NCI-H2107 (cell line): ENCODE data around the gene ZNF396.

Experiments used
- DNase-seq: peaks from one replicate; lab custom pipeline; 2025; lab: John Stamatoyannopoulos, UW

The ZNF396 gene

DNA sequence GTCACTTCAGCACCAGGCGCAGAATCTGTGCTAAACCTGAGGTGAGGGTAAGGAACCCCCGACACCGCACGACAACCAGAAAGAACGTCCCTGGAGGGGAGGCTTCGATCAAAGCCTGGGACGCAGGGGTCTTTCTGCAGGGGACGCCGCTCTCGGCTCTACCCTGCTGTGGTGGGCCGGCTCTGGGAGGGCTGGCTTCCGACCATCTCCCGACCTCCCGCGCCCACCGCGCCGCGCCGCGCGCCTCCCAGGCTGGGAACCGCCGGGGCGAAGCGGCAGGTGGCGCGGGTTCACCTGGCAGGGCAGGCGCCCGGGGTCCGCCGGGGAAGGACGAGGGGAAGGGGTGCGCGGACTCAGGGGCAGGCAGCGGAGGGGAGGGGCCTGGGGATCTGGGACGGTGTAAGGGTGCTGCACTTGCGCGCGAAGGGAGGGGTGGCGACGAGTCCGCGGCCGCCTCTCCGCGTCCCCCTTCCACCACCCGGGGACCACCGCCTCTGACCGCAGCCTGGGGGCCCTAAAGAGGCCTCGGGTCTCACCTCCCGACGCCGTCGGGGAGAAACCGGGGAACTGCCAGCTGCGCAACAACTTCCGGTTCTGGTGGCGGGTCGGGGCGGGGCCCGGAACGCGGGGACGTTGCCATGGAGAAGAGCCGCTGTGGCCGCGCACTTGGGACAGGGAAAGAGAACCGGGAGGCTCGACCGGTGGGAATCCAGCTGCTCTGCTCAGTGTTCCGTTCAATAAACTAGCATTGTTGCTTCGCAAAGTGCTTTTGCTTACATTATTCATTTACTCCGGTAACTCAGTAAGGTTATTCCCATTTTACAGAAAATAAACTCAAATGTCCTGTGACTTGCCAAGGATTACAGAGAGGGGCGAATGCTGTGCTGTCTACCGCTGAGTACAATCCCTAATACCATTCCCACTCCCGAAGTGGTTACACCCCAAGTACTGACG is at the start of gene ZNF396:
Gene ZNF396 (minus strand): TSS at position 596 of the 954 bp plus-strand sequence. CDS start 3,045 bp downstream, outside the sequence.
- DNase-seq = peak; percentile 10

DNA sequence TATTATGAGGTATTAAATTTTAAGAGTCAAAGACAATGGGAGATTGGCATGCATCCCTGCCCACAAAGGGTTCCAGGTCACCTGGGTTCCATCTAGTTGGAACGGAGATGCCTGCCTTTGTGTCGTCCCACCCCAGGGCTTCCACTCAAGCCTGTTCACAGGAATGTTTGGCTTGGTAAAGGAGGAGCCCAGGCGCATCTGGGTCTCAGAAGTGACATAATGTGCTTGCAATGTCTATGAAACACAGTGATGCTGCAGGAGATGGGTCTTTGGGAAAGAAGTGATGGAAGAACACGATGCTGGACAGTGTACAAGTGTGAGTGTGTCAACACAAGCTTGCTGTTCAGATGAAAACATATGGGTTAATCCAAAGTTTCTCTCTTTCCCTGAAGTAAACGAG is 49.6 kb upstream of the ZNF396 start:
- DNase-seq = no peak

DNA sequence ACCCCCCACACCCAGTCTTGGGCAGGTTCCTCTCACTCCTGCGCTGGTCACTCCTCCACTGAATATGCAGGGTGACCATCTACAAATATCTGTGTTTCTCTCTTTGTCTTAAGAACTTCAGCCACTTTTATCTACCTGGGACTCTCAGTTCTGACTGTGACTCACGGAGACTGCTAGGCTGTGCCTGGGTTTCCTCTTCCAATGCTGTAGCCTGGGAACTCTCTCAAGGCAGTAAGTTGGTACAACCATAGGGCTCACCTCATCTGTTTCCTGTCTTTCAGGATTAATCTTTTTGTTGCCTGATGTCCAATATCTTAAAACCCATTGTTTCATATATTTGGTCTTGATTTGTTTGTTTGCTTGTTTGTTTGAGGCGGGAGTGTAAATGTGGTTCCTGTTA is 47.2 kb upstream of the ZNF396 start:
- DNase-seq = no peak

DNA sequence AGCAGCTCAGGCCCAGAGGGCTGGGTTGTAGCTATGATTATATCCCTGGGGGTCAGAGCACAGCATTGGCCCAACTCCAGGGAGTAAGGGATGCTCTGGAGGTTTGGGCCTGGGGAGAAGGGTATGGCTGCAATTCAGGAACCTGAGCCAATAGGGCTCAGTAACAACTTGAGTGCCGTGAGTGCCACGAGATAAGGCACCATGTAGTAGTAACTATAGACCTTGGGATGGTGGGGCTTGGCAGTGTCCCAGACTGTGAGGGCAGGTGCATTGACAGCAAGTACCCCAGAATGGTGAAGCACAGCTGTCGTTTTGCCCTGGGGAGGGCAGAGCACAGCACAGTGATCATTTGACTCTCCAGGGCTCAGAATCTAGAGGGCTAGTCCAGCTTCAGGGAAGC is 45.1 kb upstream of the ZNF396 start:
- no peak for DNase-seq

DNA sequence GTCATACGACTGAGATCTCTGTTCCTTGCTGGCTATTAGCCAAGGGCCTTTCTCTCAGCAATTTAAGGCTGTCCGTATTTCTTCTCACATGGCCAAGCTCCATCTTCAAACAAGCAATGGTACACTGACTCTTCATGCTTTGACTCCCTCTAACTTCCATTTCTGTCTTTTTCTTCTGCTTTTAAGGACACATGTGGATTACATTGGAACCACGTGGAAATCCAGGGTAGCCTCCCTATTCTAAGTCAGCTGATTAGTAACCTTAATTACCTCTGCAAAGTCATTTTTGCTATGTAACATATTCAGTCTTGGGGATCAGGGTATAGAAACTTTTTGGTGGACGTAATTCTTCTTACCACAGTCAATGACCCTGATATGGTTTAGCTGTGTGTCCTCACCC is 41.5 kb upstream of the ZNF396 start:
- DNase-seq = no peak

DNA sequence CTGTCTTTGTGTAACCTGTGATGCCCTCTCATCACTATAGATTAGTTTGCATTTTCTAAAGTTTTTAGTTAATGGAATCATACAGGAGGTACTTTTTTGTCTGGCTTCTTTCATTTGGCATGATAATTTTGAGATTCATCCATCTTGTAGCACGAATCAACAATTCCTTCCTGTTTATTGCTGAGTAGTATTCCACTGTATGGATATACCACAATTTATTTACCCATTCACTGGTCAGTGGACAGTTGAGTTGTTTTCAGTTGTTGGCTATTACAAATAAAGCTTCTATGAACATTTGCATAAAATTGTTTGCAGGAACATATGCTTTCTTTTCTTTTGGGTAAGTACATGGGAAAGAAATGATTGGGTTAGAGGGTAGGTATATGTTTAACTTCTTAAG is 40.1 kb upstream of the ZNF396 start:
- no peak for DNase-seq

DNA sequence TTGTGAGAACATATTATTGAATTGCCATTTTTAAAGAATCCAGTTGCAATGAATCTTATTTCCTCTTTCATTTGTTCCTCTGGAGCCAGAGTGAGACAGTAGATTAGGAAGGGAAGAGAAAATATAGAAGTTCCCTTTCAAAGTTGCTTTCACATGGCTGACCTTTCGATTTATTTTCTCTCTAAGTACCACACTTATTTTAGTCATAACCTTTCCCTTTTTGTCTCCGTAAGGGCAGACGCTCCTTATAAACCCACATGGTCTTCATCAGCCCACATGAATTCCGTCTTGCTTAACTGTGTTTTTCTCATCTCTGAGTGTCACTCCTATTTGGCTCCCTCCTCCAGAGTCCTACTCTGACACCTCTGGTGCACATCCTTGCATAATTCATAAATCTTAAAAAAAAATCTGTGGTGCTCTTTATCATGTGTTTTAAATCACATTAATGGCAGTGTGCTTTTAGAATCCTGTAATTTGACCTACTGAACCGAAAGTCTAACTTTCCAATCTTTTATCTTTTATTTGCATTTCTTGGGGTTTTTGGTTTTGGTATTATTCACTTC is 38.5 kb upstream of the ZNF396 start:
- no peak for DNase-seq

DNA sequence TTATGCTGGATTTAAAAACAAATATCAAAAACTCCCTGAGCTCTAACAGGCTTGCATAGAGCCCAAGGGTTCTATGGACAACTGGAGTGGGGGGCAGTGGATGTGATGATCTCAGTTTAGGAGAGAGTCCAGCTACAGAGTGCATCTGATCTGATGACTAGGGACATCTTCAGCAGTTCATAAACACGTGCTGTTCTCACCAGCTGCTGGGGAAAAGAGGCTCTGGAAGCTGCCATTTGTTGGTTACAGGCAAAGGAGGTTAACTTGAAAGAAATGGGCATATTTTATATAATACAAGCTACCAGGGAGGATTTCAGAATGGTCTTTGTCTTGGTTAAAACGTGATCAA is 36.0 kb upstream of the ZNF396 start:
- no peak for DNase-seq

DNA sequence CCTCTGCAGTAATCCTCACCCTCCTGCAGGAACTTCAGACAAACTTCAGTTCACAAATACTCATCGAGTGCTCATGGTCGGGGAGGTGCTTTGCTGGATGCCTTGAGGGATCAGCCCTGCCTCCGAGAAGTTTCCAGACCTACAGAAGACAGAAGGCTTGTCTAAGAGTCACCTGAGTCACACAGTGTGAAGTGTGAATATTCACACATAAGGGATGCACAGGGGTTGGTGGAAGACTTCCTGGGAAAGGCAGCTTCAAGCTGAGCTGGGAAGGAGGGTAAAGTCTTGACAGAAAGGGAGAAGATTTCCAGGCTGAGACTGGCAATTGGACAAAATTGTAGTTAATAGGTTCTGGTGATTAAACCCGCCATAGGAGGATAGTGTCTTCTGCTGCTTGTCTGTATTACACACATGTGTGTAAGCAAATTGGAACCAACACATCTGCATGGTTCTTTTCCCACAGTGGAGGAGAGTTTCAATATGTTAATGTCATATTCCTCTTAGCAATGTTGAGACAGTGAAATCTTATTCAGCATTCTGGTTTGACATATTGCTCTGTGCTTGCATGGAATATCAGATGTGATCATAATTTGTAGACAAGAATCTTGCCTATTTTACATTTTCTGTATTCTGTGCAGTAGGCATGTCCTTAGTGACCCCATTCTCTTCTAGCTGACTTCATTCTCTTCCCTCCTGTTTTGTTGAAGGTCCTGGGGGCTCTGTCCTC is 34.7 kb upstream of the ZNF396 start:
- DNase-seq = no peak

DNA sequence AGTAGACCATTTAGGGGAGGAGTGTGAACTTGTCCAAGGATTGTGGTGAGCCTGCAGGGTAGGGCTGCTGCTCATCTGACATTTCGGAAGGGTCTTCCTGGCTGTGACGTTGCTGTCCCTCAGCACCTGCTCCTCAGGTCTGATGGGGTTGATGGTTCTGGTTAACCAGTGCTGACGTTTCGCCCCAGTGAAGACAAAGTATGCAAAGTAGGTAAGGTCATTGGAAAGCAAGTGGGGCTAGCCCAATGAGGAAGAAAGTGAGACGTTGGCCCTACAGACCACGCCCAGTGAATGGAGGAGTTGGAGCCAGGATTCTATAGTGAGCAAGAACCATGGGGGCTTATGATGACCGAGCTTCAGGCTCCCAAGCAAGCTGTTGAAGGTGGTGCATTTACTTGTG is 33.4 kb upstream of the ZNF396 start:
- no peak for DNase-seq

DNA sequence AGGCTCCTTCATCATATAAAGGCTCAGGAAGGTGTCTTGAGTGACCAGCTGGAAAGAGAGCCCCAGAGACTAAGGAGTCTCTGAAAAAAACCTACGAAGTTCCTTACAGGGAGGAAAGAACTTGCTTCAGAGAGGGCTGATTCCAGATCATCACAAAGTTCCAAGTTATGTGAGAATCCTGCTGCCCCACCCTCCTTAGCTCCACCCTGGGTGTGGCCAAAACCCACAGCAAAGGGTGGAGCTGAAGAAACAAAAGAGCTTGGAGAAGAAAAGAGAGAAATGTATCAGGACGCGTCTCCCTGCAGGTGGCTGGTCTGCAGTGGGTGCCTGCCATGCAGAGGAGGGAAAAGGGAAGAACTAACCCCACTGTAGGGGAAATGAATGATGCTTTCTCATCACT is 32.8 kb upstream of the ZNF396 start:
- DNase-seq = no peak

DNA sequence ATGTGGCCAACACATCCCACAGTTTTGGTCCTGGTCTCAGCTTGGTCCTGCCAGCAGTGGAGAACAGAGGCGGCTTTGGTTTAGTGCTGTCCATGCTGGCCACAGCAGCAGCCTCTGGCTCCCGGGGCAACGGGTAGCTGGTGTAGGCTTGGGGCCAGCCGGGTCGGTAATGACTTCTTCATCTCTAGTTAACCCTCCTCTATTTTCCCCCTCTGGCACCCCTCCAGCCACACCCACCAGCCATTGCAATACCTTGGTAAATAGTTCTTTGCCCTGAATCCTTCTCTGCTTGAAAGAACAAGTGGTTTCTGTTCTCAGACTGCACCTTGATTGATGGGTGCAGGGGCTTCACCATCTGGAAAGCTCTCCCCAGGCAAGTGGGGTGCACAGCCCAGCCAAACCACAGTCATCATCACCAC is 31.7 kb upstream of the ZNF396 start:
- no peak for DNase-seq

DNA sequence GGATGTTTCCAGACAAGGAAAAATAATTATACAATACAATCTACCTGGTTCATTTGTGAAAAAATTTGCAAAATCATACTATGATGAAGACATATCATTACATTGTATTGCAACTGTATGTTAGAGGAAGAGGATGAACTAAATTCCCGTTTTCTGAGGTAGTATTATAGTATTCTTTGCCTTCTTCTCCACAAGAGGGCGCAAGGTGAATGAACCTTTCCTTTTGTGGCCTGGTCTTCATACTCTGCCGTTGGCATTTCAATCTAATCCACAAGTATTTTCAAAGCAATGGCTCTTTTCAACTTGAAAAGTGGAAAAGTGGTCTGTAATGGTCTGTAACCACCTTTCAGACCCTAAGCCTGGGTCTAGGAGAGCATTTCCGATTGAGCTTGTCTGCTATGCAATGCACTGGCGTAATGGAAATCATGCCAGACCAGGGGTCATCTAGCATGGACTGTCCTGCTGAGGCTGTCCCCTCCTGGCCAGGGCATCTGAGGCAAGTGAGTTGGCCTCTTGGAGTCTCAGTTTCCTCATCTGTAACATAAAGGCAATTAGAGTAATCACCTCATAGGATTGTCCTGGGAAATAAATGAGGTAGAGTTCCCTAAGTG is 30.8 kb upstream of the ZNF396 start:
- peak; percentile 74 for DNase-seq

DNA sequence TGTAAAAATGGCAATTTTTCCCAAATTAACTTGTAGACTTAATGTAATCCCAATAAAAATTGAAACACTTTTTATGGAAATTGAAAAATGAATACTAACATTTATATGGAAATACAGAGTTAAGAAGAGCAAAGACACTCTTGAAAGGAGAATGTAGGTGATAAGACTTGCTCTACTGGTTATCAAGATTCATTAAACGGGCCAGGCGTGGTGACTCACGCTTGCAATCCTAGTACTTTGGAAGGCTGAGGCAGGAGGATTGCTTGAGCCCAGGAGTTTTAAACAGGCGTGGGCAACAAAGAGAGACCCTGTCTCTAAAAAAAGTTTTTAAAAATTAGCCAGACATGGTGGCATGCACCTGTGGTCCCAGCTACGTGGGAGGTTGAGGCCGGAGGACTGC is 29.5 kb upstream of the ZNF396 start:
- DNase-seq = no peak

DNA sequence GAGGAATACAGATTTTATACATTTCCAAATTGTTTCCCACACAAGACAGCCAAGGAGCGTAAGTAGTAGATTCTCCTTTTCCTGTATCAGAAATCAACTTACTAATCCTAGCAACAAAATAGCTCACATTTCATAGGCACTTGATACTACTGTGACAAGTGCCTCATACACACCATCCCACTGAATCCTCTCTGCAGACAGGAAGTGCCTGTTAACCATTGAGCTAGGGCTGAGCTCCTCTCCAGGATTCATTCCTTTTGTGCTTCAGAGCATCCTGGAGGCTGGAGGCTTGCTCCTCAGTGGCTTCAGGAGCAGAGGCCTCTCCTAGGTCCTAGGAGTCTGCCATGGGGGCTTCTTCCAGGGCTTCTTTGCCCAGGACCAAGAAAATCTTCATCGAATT is 20.8 kb upstream of the ZNF396 start:
- DNase-seq = peak; percentile 42

DNA sequence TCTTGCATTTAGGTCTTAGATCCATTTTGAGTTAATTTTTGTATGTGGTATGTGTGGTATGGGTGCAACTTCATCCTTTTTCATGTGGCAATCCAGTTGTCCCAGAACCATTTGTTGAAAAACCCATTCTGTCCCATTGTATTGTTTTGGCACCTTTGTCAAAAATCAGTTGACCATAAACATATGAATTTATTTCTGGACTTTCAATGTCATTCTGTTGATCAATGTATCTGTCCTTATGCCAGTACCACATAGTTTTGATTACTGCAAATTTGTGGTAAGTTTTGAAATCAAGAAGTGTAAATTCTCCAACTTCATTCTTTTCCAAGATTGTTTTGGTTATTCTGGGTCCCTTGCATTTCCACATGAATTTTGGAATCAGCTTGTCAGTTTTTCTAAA is 16.6 kb upstream of the ZNF396 start:
- no peak for DNase-seq

DNA sequence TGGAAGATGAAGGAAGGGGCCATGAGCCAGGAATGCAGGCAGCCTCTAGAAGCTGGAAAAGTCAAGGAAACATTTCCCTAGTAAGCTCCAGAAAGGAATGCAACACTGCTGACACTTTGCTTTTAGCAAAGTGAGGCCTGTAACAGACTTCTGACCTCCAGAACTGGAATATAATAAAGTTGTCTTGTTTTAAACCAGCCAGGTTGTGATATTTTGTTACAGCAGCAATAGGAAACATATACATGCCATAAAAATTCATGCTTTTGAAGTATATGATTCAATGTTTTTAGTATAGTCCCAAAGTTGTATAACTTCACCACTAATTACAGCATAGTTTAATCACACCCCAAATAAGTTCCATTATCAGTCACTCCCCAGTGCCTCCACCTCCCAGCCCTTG is 15.2 kb upstream of the ZNF396 start:
- no peak for DNase-seq

DNA sequence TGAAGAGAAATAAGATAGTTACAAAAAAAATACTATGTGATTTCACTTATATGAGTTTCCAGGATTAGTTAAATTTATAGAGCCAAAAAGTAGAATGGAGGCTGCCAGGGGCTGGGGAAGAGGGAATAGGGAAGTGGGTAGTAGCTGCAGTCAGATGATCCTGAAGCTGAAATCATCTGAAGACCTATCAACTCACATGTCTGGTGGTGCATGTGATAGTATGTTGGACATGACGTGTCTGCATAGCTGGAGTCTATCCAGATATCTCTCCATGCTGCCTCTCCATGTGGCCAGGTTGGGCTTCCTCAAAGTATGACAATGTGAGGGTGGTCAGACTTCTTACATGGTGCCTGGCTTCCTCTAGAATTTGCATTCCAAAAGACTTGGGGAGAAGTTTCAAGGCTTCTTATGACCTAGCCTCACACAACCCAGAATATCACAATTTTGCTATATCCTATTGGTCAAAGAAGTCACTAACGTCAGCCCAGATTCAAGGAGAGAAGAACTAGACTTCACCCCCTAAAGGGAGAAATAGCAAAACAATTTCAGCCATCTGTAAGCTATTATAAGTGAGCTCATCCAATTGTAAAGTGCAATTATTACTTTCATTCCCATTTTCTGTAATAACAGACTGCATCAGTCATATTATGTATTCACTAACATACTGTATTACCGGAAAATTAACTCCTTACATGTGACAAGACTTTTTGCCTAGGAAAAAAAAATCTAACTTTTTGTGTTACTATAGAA is 14.0 kb upstream of the ZNF396 start:
- DNase-seq = no peak

DNA sequence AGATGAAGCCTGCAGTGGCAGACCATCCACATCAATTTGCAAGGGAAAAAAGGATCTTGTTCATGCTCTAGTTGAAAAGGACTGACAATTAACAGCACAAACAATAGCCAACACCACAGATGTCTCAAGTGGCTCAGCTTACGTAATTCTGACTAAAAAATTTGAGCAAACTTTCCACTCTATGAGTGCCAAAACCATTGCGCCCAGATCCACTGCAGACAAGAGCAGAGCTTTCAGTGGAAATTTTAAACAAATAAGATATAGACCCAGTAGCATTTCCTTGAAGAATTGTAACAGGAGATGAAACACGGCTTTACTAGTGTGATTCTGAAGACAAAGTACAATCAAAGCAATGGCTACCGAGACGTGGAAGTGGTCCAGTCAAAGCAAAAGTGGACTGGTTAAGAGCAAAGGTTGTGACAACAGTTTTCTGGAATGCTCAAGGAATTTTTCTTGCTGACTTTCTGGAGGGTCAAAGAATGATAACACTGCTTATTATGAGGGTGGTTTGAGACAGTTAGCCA is 12.0 kb upstream of the ZNF396 start:
- DNase-seq = no peak

DNA sequence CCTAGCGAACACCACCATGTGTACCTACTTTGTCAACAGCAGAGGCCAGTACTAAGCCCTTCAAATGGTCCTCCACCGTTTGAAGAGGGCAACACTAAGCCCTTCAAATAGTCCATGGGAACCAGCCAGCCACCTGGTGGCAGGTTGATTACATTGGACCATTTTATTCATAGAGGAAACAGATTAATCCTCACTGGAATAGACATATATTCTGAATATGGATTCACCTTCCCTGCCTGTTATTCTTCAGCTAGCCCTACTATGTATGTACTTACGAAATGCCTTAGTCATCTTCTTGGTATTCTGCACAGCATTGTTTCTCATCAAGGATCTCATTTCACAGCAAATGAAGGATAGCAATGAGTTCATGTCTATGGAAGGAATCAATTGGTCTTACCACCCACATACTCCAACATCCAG is 10.0 kb upstream of the ZNF396 start:
- DNase-seq = peak; percentile 27

DNA sequence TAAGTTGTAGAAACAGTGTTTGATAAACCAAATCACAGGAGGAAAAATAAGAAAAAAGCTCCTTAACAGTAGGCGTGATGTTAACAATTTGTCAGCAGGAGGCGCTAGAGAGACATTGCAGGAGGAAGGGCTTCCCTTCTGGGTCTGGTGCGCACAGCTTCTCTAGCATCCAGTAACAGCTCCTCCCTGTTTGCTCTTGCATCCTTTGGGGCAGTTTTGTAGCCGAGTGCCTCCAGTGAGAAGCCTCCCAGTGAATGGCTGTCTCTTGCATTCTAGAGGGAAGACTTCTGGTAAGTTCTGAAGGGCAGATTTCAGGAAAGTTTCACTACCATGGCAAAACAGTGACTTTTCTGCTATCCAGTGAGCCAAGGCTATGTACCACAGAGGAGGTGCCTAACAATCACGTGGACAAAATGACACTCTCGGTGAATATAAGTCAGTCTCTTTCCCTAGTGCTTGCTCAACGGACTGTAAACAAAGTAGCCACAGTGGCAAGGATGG is 9.5 kb upstream of the ZNF396 start:
- peak; percentile 89 for DNase-seq
